Dermis microvascular lymphatic vessel endothelial cell (primary cell): ENCODE data around the gene RAET1G. TPM values are rescaled to one million over a fixed set of nuclear protein-coding genes. Genes with fewer than 3 reads are reported as not detected.
"Not testable (repeated sequence)": the region's sequence is repeated elsewhere in the genome, so short reads cannot be mapped to it uniquely, and the experiment has no call there.

Experiments
- DNase-seq, 2 donors: peaks; one replicate each; pipeline versions ENCODE4 v3.0.0 to v3.0.0-alpha.2; 2010; ENCODE audit warnings: low read depth in 2 of 2
- total RNA-seq: library from RNA; depleted of rRNA; stranded (reverse); fragments of >200 nt; gene quantifications from 2 replicates; pipeline ENCODE4 v1.2.1, GENCODE V29; 2014

Gene RAET1G
- total RNA-seq, 1 donor from 2014 or later = under 0.01 TPM

GRCh38 chr6:149897015-149897697 is 25.8 kb downstream of the RAET1G start:
- DNase-seq = peak; percentile 3 to 44

- peak in 1 of 2 donors; percentile 38 for DNase-seq
These were observed 26.4 kb downstream of the RAET1G start for GRCh38 chr6:149896491-149896890.

- DNase-seq = peak; percentile 33 to 86
These were observed 27.1 kb downstream of the RAET1G start for GRCh38 chr6:149895833-149896271.

GRCh38 chr6:149895048-149895590 is 27.8 kb downstream of the RAET1G start:
- peak in 1 of 2 donors; percentile 42 for DNase-seq

- not testable (repeated sequence) for DNase-seq
These were observed 31.1 kb downstream of the RAET1G start for GRCh38 chr6:149891864-149892263.

GRCh38 chr6:149891259-149891658 is 31.7 kb downstream of the RAET1G start:
- no peak for DNase-seq

- DNase-seq = no peak
These were observed 32.3 kb downstream of the RAET1G start for GRCh38 chr6:149890629-149891045.

GRCh38 chr6:149889326-149889725 is 33.6 kb downstream of the RAET1G start:
- DNase-seq = no peak

GRCh38 chr6:149888659-149889058 is 34.3 kb downstream of the RAET1G start:
- no peak for DNase-seq

GRCh38 chr6:149888093-149888492 is 34.8 kb downstream of the RAET1G start:
- no peak for DNase-seq

- DNase-seq = no peak
These were observed 35.6 kb downstream of the RAET1G start for GRCh38 chr6:149887343-149887742.

GRCh38 chr6:149885888-149886287 is 37.0 kb downstream of the RAET1G start:
- DNase-seq = no peak

GRCh38 chr6:149884617-149885016 is 38.3 kb downstream of the RAET1G start:
- DNase-seq = no peak

- DNase-seq = no peak
These were observed 38.7 kb downstream of the RAET1G start for GRCh38 chr6:149884215-149884614.

GRCh38 chr6:149881860-149882259 is 41.1 kb downstream of the RAET1G start:
- DNase-seq = no peak

GRCh38 chr6:149881066-149881766 is 41.7 kb downstream of the RAET1G start:
- no peak for DNase-seq

GRCh38 chr6:149877659-149878058 is 45.3 kb downstream of the RAET1G start:
- DNase-seq = no peak

- DNase-seq = no peak
These were observed 46.5 kb downstream of the RAET1G start for GRCh38 chr6:149876241-149876933.

- DNase-seq = no peak
These were observed 50.7 kb downstream of the RAET1G start for GRCh38 chr6:149872233-149872632.

GRCh38 chr6:149871182-149871581 is 51.7 kb downstream of the RAET1G start:
- no peak for DNase-seq

GRCh38 chr6:149869275-149869892 is 53.5 kb downstream of the RAET1G start:
- DNase-seq = peak in 1 of 2 donors; percentile 12
